AG08396 (cell line): Measurements from ENCODE around the gene EFHC1.
"Not testable (repeated sequence)": the region's sequence is repeated elsewhere in the genome, so short reads cannot be mapped to it uniquely, and the experiment has no call there.

Experiments
- DNase-seq: peaks from one replicate; pipeline ENCODE4 v3.0.0; 2012; ENCODE audit warnings: low spot score, mixed read lengths

EFHC1 gene

DNA sequence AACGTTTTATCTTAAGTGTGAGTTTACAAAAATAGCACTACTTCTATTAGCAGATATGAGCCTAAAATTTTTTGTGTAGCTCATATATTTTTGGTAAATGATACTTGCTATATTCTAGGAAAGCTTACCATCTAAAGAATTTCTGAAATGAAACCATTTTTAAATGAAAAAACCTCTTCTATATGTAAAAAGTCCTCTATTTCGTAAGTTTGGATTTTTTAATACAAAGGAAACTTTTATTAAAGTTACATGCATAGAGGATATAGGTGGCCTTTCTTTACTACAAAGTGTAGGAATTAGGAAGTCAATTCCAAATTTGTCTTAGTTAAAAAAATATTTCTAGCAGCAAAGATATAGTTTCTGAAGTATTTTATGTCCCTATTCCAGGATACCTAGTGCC is 18.8 kb downstream of the EFHC1 start:
- DNase-seq: no peak

DNA sequence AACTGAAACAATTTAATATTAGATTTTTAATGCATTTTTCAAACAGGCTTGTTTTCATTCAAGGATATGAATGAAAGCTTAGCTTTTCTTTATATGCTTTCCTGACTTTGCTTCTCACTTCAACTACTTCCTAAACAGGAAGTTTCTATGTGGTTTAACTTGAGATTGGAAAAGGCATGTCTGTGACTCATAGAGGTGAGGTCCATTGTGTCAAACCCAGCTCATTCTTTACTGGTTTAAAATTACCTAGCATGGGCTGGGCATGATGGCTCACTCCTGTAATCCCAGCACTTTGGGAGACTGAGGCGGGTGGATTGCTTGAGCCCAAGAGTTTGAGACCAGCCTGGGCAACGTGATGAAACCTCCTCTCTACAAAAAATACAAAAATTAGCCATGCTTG is 34.4 kb downstream of the EFHC1 start:
- DNase-seq: no peak

DNA sequence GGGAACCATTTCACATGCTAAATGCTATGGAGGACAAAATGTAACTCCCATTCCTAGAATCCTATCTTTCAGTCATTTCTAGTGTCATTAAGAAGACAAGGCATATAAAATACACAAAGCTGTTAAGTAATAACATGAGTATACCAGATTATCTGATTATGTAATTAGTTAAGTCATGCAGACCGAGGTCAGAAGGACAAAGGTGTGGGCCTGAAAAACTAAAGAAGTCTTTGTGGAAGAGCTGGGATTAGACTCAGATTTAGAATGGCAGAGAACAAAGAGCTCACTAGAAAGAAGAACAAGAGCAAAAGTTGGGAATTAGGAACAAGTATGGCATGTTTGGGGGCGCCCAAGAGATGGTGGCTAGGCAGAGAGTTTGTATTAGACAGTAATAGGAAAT is 37.0 kb downstream of the EFHC1 start:
- no peak for DNase-seq

DNA sequence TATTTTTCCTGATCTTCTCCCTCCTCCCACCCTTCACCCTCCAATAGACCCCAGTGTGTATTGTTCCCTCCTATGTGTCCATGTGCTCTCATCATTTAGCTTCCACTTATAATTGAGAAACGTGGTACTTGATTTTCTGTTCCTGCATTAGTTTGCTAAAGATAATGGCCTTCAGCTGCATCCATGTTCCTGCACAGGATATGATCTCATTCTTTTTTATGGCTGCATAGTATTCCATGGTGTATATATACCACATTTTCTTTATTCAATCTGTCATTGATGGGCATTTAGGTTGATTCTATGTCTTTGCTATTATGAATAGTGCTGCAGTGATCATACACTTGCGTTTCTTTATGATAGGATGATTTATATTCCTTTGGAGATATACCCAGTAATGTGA is 41.1 kb downstream of the EFHC1 start:
- DNase-seq: not testable (repeated sequence)

DNA sequence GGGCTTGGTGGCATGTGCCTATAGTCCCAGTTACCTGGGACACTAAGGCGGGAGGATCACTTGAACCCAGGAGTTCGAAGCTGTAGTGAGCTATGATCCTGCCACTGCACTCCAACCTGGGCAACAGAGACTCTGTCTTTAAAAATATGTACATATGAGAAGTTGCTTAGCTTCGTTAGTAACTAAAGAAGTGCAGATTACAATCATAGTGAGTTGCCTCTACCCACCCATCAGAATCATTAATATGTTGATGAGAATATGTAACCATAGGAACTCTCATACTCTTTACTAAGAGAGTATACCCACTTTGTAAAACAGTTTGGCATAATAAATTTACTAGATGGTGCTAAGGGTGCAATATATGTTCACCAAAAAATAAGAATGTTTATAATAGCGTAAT is 54.0 kb downstream of the EFHC1 start:
- no peak for DNase-seq

DNA sequence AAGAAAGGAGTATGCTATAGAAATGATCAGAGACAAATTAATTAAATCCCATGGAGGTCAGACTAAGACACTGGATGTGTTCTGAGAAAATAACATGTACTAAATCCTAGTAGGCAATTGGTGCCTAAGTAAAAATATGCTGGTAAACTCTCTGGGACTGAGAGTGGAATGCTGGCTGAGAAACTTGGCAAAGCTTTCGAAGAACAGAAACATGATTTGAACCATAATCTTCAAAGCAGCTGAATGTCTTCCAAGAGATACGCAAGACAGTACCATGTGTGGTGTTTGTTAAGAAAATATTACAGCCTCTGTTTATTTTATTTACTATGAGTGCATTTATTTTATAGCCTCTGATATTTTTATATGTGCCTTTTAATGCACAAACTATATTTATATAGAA is 55.2 kb downstream of the EFHC1 start:
- no peak for DNase-seq

DNA sequence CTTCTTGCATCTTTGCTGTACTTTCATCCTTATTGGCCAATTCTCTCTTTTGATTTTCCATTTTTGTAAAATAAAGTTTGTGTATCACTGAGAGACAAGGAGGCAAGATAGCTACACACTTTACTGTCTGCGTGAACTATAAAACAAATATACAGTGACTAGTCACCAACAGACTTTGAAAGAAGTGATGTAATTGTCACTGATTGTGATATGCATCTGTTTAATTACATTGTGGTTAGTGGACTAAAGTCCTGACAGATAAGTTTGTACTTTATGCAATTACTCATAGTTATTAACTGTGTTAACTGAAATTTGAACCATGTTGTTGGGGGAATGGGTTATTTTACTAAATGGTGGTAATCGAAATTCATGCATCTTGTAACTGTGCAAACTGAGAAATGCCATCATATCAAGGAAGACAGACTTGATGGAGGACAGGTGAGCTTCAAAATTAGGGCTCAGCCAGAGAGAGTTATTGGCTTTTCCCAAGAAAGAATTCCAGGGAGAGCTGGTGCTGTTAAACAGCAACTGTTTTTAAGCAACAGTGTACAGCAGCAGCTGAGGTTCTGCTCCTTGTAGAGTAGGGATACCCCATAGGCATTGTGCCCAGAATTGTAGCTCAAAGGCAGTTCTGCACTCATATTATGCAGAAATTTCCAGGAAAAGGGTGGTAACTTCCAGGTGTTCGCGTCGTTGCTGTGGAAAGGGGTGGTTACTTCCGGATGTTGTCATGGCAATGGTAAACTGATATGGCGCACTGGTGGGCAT is 62.9 kb downstream of the EFHC1 start:
- DNase-seq: no peak

DNA sequence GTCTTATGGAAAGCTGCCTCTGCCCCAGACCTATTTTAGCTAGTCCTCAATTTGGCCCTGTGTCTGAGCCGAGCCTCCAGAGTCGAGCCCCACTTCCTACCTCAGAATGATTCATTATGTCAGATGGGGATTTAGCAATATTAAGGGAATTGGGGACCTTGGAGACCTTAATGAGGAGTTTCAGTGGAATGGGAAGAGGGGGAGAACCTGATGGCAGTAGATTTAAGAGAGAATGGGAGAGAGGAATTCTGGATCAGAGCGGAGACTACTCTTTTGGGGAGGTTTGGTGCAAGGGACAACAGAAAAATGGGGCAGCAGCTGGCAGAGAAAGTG is 63.5 kb downstream of the EFHC1 start:
- DNase-seq: no peak

DNA sequence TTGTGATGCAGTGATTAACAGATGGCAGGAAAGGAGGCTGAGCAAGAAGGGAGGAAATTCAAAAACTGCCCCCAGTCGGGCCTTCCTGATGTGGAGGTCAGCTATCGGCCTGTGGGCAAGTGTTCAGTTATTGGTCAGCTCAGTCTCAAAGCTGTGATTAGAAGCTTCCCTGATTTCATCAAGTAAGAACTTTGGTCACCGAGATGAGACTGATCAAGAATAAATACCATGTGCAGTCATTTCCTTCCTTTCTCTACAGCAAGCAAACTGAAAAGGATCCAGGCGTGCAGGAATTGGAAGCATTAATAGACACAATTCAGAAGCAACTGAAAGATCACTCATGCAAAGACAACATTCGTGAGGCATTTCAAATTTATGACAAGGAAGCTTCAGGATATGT is 69.7 kb downstream of the EFHC1 start:
- DNase-seq: no peak

DNA sequence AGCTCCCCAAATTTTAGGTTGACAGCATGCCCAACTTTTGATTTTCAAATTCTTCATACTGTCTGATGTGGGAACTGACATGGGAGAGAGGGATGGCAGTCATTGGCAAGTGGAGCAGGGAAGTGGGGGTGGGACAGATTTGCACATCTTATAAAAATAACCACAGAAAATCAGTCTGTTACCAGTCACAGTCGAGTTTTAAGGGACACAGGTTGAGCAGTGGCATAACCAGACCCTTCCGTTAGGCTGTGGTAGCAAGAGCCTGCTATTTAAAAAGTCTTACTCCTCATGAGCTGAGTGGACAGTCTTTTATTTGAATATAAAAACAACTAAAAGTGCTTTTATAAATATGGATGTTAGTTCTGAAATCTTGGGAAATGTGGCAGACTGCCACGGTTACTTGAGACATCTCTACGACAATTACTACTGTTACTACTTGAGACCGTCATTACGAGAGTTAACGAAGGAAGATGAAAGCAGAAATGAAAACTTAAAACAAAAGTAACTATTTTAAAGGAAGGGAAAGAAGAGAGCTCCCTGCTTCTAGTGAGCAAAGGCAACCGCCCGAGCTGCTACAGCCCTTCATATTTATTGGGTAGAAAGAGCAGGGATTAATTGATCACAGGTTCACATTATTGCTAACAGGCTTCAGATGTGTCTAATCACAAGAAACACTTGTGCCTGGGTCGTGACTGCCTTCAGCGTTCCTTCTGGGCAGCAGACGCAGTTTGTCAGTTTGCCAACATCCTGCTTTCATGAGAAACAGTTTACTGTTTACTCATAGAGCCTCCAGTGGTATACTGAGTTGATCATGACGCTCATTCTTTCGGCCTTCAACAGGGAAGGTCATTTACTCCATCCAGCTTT is 71.3 kb downstream of the EFHC1 start:
- DNase-seq: no peak

DNA sequence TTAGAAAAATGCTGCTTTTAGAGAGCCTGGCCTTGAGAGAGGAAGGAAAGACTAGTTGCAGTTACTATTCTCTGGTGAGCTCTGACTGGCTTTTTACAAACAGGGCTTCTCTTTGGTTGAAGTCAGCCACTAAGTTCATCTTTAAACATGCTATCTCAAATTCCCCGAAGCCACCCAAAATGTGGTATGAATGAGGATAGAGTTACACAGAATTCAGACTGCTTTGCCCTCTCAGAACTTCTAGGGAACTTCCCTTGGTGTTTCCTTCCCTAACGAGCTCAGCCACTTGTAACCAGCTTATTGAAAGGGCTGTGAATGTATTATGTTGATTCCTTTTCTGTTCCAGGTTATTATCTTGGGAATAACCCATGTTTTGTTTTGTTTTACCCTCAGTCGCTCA is 73.5 kb downstream of the EFHC1 start:
- no peak for DNase-seq

DNA sequence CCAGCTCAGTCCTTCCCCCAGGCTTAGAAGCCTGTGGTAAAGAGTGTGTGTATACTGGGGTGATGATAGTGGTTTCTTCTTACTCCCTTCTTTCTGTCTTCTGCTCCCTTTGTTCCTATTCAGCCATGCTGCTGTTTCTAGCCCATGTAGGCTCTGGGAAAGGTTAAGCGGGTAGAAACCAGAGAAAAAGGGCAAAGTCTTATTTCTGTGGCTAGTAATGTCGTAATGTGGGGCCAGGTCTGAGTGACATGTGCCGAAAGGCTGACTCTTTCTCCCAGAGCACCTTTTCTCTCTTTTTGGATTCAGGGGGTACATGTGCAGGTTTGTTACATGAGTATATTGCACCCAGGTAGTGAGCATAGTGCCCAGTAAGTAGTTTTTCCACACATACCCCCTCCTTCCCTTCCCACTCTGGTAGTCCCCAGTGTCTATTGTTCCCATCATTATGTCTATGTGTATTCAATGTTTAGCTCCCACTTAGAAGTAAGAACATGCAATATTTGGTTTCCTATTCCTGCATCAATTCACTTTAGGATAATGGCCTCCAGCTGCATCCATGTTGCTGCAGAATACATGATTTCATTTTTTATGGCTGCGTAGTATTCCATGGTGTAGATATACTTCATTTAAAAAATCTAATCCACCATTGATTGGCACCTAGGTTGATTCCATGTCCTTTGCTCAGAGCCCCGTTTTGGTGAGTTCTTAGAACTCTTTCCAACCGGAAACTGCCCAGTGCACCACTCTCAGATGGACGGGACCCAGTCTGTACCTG is 74.3 kb downstream of the EFHC1 start:
- no peak for DNase-seq

DNA sequence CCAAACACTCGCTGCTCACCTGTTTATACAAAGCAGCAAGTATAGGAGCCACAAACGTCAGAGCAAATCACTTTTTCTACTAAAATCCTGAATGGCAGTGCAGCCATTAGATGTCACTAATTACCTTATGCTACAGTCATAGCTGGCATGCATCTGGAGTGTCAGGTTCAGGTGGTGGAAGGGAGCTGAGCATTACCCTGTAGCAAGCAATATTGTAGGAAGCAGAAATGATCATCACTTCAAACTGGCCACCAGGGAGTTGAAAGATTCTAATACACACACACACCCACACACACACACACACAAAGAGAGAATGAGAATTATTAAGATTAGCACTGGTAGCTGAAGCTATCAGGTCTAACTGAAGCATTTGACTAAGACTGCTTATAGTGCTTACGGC is 75.8 kb downstream of the EFHC1 start:
- no peak for DNase-seq

DNA sequence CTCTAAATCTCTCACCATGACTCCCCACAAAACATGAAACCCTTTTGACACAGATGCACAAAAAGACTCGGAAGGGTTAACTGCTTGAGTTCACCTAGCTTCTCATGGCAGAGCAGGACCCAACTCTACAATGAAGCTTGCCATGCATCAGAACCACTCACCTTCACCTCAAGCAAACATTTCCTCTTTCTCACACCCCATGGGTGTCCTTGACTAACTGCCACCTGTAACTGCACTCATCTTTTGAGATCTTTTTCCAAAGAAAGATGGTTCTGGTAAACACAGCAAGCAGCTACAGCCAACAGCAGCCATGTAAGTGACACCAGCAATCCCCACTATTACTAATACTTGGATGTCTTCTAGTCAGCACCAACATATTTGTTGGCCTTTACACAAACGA is 76.5 kb downstream of the EFHC1 start:
- no peak for DNase-seq

DNA sequence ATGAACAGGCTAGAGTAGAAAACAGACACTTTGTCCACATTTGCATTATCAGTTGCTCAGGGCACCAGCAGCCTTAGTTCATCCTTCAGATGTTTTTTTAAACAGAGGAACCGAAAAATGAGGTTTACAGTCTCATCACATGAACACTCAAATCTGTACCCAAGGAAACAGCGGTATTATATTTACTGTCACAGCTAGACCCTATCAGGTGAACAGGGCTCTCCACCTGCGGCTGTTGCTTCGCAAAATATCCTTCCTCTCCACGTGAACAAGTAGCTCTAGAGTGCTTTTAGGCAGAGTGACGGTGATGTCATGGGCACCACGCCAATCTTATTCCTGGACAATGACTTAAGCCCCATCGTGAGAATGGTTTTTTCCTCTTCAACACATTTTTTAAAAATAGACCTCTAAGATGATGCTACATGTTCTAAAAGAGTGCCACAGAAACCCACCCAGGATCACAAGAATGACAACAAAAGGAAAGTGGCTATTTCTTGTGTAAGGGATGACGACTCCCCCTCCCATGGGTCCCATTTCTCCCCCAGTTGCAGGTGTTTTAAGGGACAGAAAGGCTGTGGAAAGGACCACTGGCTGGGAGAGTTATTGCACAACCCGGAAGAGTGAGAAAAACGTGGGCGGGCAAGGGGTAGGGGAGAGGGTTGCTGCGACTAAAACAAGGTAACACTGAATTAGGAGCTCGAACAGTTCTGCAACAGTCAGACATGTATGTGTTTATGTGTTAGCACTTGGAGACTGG is 77.7 kb downstream of the EFHC1 start:
- no peak for DNase-seq

DNA sequence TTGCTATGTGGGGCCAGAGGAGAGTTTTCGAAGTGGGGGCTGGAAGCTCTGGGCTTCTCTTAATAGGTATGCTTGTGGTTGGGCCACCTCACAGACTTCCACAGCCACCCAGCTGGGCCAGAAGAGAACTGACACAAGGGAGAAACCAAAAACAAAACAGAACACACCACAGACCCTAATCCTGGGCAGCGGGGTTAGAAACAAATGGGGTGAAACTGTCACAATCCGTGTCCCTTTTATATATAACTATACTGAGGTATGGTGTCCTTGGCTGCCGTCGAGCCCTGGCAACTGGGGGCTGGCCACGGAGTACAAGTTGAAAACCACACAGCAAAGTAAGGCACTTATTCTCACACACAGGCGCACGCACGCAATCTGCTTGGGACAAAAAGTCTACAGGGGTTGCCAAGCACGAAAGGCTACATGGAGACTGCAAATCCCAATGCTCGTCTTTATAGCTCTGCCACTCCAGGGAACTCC is 78.4 kb downstream of the EFHC1 start:
- no peak for DNase-seq

DNA sequence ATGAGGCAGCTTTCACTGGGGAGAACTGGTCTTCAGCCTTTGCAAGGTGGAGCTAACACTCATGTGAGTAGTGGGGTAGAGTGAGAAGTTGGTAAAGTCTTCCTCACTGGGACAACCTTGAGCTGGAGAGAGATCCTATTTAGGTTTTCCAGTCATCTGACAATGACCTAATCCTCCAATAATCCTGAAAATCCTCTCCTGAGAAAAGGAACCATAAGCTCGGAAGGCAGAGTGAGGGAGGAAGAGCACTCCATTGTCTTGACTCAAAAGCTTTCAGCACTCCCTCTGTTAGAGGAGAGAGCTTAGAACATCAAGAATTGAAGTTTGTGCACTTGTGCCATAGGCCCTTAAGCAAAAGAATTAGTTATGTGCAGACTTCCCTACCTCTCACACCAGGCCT is 78.9 kb downstream of the EFHC1 start:
- DNase-seq: no peak

DNA sequence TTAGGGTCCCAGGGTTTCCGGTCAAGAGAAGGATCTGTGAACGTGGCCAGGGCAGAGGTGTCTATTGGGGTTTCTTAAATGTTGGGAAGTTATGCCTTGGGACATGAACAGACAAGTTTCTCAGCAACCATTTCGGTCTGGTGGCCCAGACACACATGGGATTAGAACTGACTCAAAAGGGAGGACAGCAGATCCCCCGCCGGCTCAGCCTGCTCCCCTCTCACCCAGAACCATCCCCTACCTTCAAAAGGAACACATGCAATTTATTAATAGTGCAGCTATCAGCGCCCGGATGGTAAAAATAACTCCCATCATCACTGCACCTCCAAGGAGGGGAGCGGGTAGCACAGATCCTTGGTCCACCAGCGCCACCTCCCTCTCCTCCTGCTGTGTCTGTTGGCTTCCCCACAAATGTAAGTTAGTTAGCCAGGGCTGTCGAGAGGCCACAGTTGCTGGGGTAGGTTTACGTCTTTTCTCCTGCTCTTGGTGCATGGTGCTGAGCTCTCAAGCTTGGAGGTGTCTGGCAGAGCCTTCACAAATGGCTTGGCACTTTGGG is 79.6 kb downstream of the EFHC1 start:
- no peak for DNase-seq

DNA sequence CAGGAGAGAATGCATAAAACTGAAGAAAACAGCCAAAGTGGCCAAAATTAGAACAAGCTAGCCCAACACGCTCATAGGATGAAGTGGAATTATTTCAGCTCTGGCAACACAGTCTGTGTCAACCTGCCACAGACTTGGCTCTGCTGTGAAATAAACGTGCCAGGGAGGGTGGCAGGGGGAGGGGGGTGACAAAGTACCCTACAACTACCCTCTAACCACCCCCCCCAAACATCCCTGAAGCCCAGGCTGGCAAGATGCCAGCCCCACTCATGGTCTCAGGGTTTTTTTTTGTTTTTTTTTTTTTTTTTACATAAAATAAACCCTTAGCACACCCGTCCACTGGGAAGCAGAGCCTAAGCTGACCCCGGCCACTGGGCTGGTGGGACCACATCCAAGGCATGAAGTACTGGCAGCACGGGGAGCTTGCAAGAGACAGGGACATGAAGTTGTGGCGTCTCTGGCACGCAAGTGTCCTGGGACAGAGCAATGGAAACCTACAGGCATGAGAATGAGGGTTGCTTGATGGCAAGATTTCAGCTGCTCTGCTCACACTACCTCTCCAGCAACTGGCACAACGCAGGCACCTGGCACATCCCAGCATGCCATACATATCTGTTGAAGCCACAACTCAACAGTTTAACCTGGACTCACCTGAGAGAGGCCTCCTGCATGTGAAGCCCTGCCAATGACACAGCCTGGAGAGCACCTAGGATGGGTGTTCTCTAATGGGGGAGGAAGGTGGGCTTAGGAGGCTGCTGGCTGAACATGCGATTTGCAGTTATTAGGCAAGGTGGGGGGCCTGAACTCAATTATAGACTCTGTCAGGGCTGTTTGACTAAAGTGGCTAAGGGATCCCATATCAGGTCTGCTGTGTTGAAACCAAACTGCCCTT is 80.3 kb downstream of the EFHC1 start:
- DNase-seq: no peak

DNA sequence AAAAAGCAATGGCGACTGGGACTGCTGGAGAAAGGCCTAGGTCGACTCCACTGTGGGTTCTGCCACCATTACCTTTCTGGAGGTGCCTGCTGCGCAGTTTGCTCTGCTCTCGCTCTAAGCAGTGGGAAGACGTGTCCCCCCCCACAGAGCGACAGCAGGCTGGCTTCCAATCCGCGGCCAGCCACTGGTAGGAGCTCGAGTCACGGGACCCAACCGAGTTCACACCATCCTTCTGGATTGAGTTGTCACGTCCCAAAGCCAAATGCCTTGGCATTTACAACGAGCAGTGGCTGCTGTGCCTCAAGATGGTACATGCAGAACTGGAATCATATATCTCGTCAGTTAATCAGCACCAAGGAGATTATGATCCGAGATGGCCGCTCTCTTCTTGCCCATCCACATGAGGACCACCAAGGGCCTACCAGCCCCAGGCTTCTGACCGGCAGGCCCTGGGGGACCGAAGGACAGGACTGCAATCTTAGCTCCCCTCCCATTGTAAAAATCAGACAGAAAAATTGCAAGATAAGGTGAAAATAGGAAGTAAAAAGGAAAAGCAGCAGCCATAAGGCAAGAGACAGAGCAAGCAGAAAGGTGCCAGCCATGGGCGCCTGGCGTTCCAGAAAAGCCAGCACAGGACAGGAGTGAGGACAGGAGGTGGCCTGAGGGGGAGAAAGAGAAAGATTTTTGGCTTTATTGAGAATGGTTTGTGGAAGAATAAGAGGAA is 82.3 kb downstream of the EFHC1 start:
- no peak for DNase-seq
